GM12878 (cell line): ENCODE results near the gene PFKFB1. TPM values are rescaled to one million over a fixed set of nuclear protein-coding genes. Genes with fewer than 3 reads are reported as not detected.

Source experiments
- ATAC-seq: fragments of 200-7000 bp; cut with Tn5 transposase; 3 replicates; pipeline ENCODE4 v1.9.1; 2020; ENCODE audit warnings: mild to moderate bottlenecking, moderate library complexity
- BruUV-seq: library from RNA; stranded (reverse); fragments of 400-500 nt; replicated peaks from 2 replicates; lab custom pipeline; 2021; lab: Mats Ljungman, UMichigan
- CTCF ChIA-PET: fragments of 300-600 bp; sonication (Branson Sonifier 250); formaldehyde crosslinking; extraction: SDS; loops from one replicate; lab custom pipeline; 2021; ENCODE audit warnings: inconsistent platforms; lab: Yijun Ruan, JAX
- POLR2A ChIA-PET: fragments of 350-600 bp; formaldehyde crosslinking; extraction: SDS; loops from one replicate; lab custom pipeline; 2021; ENCODE audit warnings: inconsistent platforms; lab: Charles Lee
- RAD21 ChIA-PET: fragments of 300-600 bp; sonication (Branson Sonifier 250); formaldehyde crosslinking; loops from one replicate; lab custom pipeline; 2023; ENCODE audit warnings: antibody characterized with exemption; ENCODE audit not compliant: unreplicated experiment; lab: Charles Lee
- SMC1A ChIA-PET: fragments of 300-600 bp; sonication (Branson Sonifier 250); formaldehyde crosslinking; loops from one replicate; lab custom pipeline; 2023; ENCODE audit not compliant: unreplicated experiment, uncharacterized antibody; lab: Charles Lee
- DNase-seq: peaks from one replicate; pipeline ENCODE4 v3.0.0-alpha.2; 2011; ENCODE audit warnings: low read depth, low spot score
- FAIRE-seq: peaks from 3 replicates; lab custom pipeline; 2011; peaks lifted over from hg19 to GRCh38; lab: Jason Lieb, UNC
- H2AFZ ChIP-seq: 2 replicates; pipeline ENCODE4 v1.6.0; 2011; ENCODE audit warnings: low read depth, low read length, control low read depth; ENCODE audit not compliant: control insufficient read depth
- H3K27ac ChIP-seq: 2 replicates; pipeline ENCODE4 v1.5.1; 2011; ENCODE audit warnings: control low read depth; ENCODE audit not compliant: control insufficient read depth, insufficient read depth
- H3K27me3 ChIP-seq, 2 experiments: replicated peaks in 1 of 2; 2 replicates each; pipeline versions ENCODE4 v1.6.0 to v1.6.1; 2011; ENCODE audit warnings: low read length in 1 of 2; ENCODE audit not compliant: control insufficient read depth in 2 of 2, insufficient read depth in 2 of 2
- H3K36me3 ChIP-seq, 2 experiments: 2 replicates each; pipeline ENCODE4 v1.5.1; 2011; ENCODE audit warnings: low read length in 1 of 2; ENCODE audit not compliant: control insufficient read depth in 2 of 2, insufficient read depth in 2 of 2
- H3K4me1 ChIP-seq: 2 replicates; pipeline ENCODE4 v1.6.1; 2011; ENCODE audit warnings: mild to moderate bottlenecking, low read length, moderate library complexity, mixed read lengths; ENCODE audit not compliant: control insufficient read depth, insufficient read depth
- H3K4me2 ChIP-seq: 2 replicates; pipeline ENCODE4 v1.6.0; 2011; ENCODE audit warnings: control low read depth; ENCODE audit not compliant: control insufficient read depth, insufficient read depth
- H3K4me3 ChIP-seq: fragments of 200-600 bp; sonication (generic); 2 replicates; pipeline ENCODE4 v1.5.1; 2016
- H3K79me2 ChIP-seq: 2 replicates; pipeline ENCODE4 v1.6.0; 2011; ENCODE audit warnings: low read length; ENCODE audit not compliant: control insufficient read depth, insufficient read depth
- H3K9ac ChIP-seq: 2 replicates; pipeline ENCODE4 v1.8.0; 2011; ENCODE audit warnings: low read length, control low read depth, mixed read lengths; ENCODE audit not compliant: control insufficient read depth, insufficient read depth
- H3K9me3 ChIP-seq: replicated peaks from 3 replicates; pipeline ENCODE4 v1.5.1; 2011; ENCODE audit warnings: mild to moderate bottlenecking, low read length; ENCODE audit not compliant: control insufficient read depth, insufficient read depth
- H4K20me1 ChIP-seq: 2 replicates; pipeline ENCODE4 v1.6.0; 2011; ENCODE audit not compliant: control insufficient read depth, insufficient read depth
- BCLAF1 ChIP-seq: fragments of 450-650 bp; IDR thresholded peaks from 2 replicates; pipeline ENCODE4 v1.6.1; 2017; ENCODE audit warnings: antibody characterized with exemption, mild to moderate bottlenecking, moderate library complexity
- PAX8 ChIP-seq: fragments of 450-650 bp; IDR thresholded peaks from 2 replicates; pipeline ENCODE4 v1.6.1; 2017; ENCODE audit warnings: mild to moderate bottlenecking, moderate library complexity
- POLR2A ChIP-seq: IDR thresholded peaks from 2 replicates; pipeline ENCODE4 v1.6.1; 2011; ENCODE audit warnings: low read depth, mild to moderate bottlenecking, low read length
- POLR2AphosphoS5 ChIP-seq: IDR thresholded peaks from 2 replicates; pipeline ENCODE4 v1.6.1; 2011; ENCODE audit warnings: mild to moderate bottlenecking, low read length, inconsistent platforms
- WGBS: methylation state at CpG from one replicate; pipeline ENCODE4 v1.1.6; 2016; ENCODE audit warnings: low lambda C conversion rate; ENCODE audit not compliant: insufficient replicate concordance, insufficient coverage; ENCODE audit errors: missing lambda C conversion rate; 5-methylcytosine and 5-hydroxymethylcytosine counted together
- in situ Hi-C: fragments of 300-500 bp; cut with MboI; formaldehyde crosslinking; loops from 9 replicates; pipeline ENCODE4 v1.14.3; 2018; ENCODE audit warnings: mixed read lengths
- intact Hi-C: fragments of 100-400 bp; cut with micrococcal nuclease; formaldehyde crosslinking; loops from one replicate; pipeline ENCODE4 v1.14.2; 2022; ENCODE audit not compliant: unreplicated experiment
- polyA plus RNA-seq, 11 experiments: library from polyadenylated mRNA; depleted of rRNA in 4 of 11; unstranded in 6 of 11; stranded (reverse) in 5 of 11; fragments of >200 nt; fragmentation: Nextera tagmentation in 4 of 11; fragmentation: Illumina TruSeq in 1 of 11; extraction: Ambion mirVana in 4 of 11; extraction: Trizol in 1 of 11; gene quantifications; 1 replicate in 1 of 11; 2 replicates in 10 of 11; pipeline versions ENCODE4 v1.2.1 to v1.2.3, GENCODE V29; 2011 to 2016; ENCODE audit warnings: inconsistent platforms in 2 of 11, missing spikeins in 2 of 11, low read depth in 1 of 11
- small RNA-seq: library from RNA; depleted of rRNA; stranded (forward); fragments of <200 nt; gene quantifications from one replicate; pipeline ENCODE3, GENCODE V24; 2014
- total RNA-seq, 4 experiments: library from RNA; depleted of rRNA in 3 of 4; stranded (reverse); fragments of >200 nt in 3 of 4; fragmentation: Illumina TruSeq in 1 of 4; extraction: Trizol in 1 of 4; gene quantifications; 2 replicates each; pipeline versions ENCODE4 v1.2.1 to v1.2.3, GENCODE V29; 2013 to 2021

Gene PFKFB1
- total and polyA plus RNA-seq, 10 of the 15 experiments (the other 5 are each of a cell fraction or from before 2014, with no cell fraction given) = 0.13 to 0.59 (median 0.37) TPM

- H3K27ac ChIP-seq = no peak overlapping the region
- in situ Hi-C loops = no loop called here
- no peaks in the 10 kb centered on the region for H3K9me3 ChIP-seq
- RAD21 ChIA-PET = no interaction called here
- SMC1A ChIA-PET = no interaction called here
- POLR2A ChIA-PET = interaction anchor here (0.5 kb wide), 1 partner anchor 359 kb away, joined by 3 read pairs; no protein-coding TSS in a partner anchor
- no peaks in the 10 kb centered on the region for H3K4me1 ChIP-seq
- FAIRE-seq = no peak
- no peak for TF ChIP-seq POLR2AphosphoS5
- no peak for TF ChIP-seq POLR2A
- no peak for TF ChIP-seq BCLAF1
- TF ChIP-seq PAX8 = no peak
- TF ChIP-seq, all 136 proteins: peak for 0
- H3K4me2 ChIP-seq = no peak overlapping the region
- no TSS peak for BruUV-seq
- 18% methylated on average over 3 of the region's 3 CpGs for WGBS
- H4K20me1 ChIP-seq = no peaks in the 10 kb centered on the region
- no peak overlapping the region for H3K4me3 ChIP-seq
- no peaks in the 10 kb centered on the region for H3K27me3 ChIP-seq
- intact Hi-C loops = no loop called here
- CTCF ChIA-PET = no interaction called here
- no peaks in the 10 kb centered on the region for H3K36me3 ChIP-seq
- no peak overlapping the region for H2AFZ ChIP-seq
- H3K9ac ChIP-seq = no peak overlapping the region
- no peaks in the 10 kb centered on the region for H3K79me2 ChIP-seq
- ATAC-seq (no peak), DNase-seq (no peak)
Measured at GRCh38 chrX:54885740-54886139, 108.2 kb downstream of the PFKFB1 start.

Small RNA genes within 50 kb of the gene (small RNA-seq; reads per million reads assigned to genes)
- not detected for gene RF00614

Other genes with a start within 250 kb of the PFKFB1 start
Only the 7 nearest of the 8 such genes appear.
- not detected in 2 replicates for gene ITIH6, start 195.9 kb downstream of the PFKFB1 start, total RNA-seq (2014; rRNA removed)
- not detected in 2 replicates for gene ITIH6, start 195.9 kb downstream of the PFKFB1 start, total RNA-seq (2014; rRNA removed; fragmentation: Illumina TruSeq; extraction: Trizol)
- gene ITIH6, start 195.9 kb downstream of the PFKFB1 start, total RNA-seq (2021) = not detected in 2 replicates
- gene ITIH6, start 195.9 kb downstream of the PFKFB1 start, polyA plus RNA-seq (2011; rRNA removed) = not detected in 2 replicates
- not detected in 2 replicates for gene ITIH6, start 195.9 kb downstream of the PFKFB1 start, polyA plus RNA-seq (2014; fragmentation: Illumina TruSeq; extraction: Trizol)
- not detected for gene ITIH6, start 195.9 kb downstream of the PFKFB1 start, polyA plus RNA-seq (2014; fragmentation: Nextera tagmentation; extraction: Ambion mirVana)
- not detected in 2 replicates for gene ITIH6, start 195.9 kb downstream of the PFKFB1 start, polyA plus RNA-seq (2014; rRNA removed)
- not detected for gene ITIH6, start 195.9 kb downstream of the PFKFB1 start, polyA plus RNA-seq (2016; fragmentation: Nextera tagmentation; extraction: Ambion mirVana)
- 25.6 and 28.7 TPM in 2 replicates for gene MAGED2, start 186.4 kb downstream of the PFKFB1 start, total RNA-seq (2014; rRNA removed)
- 29.3 and 29.8 TPM in 2 replicates for gene MAGED2, start 186.4 kb downstream of the PFKFB1 start, total RNA-seq (2014; rRNA removed; fragmentation: Illumina TruSeq; extraction: Trizol)
- gene MAGED2, start 186.4 kb downstream of the PFKFB1 start, total RNA-seq (2021) = 36.4 and 36.8 TPM in 2 replicates
- 42.6 and 47.3 TPM in 2 replicates for gene MAGED2, start 186.4 kb downstream of the PFKFB1 start, polyA plus RNA-seq (2011; rRNA removed)
- gene MAGED2, start 186.4 kb downstream of the PFKFB1 start, polyA plus RNA-seq (2014; fragmentation: Illumina TruSeq; extraction: Trizol) = 32.4 and 40.4 TPM in 2 replicates
- 10 to 100 TPM; 26.0 to 29.9 TPM for gene MAGED2, start 186.4 kb downstream of the PFKFB1 start, polyA plus RNA-seq (2014; fragmentation: Nextera tagmentation; extraction: Ambion mirVana)
- 36.1 and 43.0 TPM in 2 replicates for gene MAGED2, start 186.4 kb downstream of the PFKFB1 start, polyA plus RNA-seq (2014; rRNA removed)
- gene MAGED2, start 186.4 kb downstream of the PFKFB1 start, polyA plus RNA-seq (2016; fragmentation: Nextera tagmentation; extraction: Ambion mirVana) = 10 to 100 TPM; 45.1 to 47.8 TPM
- not detected in 2 replicates for gene TRO, start 73.4 kb downstream of the PFKFB1 start, total RNA-seq (2014; rRNA removed)
- not detected in 2 replicates for gene TRO, start 73.4 kb downstream of the PFKFB1 start, total RNA-seq (2014; rRNA removed; fragmentation: Illumina TruSeq; extraction: Trizol)
- gene TRO, start 73.4 kb downstream of the PFKFB1 start, total RNA-seq (2021) = 0.16 TPM in 1 of 2 replicates, not detected in the other
- 0.33 and 1.0 TPM in 2 replicates for gene TRO, start 73.4 kb downstream of the PFKFB1 start, polyA plus RNA-seq (2011; rRNA removed)
- gene TRO, start 73.4 kb downstream of the PFKFB1 start, polyA plus RNA-seq (2014; fragmentation: Illumina TruSeq; extraction: Trizol) = not detected in 2 replicates
- gene TRO, start 73.4 kb downstream of the PFKFB1 start, polyA plus RNA-seq (2014; fragmentation: Nextera tagmentation; extraction: Ambion mirVana) = under 1 TPM in 1 of 2 experiments, not detected in 1; 0.02 TPM
- not detected in 2 replicates for gene TRO, start 73.4 kb downstream of the PFKFB1 start, polyA plus RNA-seq (2014; rRNA removed)
- under 1 TPM in 1 of 2 experiments, not detected in 1; 0.35 TPM for gene TRO, start 73.4 kb downstream of the PFKFB1 start, polyA plus RNA-seq (2016; fragmentation: Nextera tagmentation; extraction: Ambion mirVana)
- 14.3 and 14.9 TPM in 2 replicates for gene APEX2, start 6.2 kb upstream of the PFKFB1 start, total RNA-seq (2014; rRNA removed)
- gene APEX2, start 6.2 kb upstream of the PFKFB1 start, total RNA-seq (2014; rRNA removed; fragmentation: Illumina TruSeq; extraction: Trizol) = 15.4 and 17.3 TPM in 2 replicates
- gene APEX2, start 6.2 kb upstream of the PFKFB1 start, total RNA-seq (2021) = 35.4 and 38.9 TPM in 2 replicates
- 21.1 and 41.7 TPM in 2 replicates for gene APEX2, start 6.2 kb upstream of the PFKFB1 start, polyA plus RNA-seq (2011; rRNA removed)
- 24.5 and 35.7 TPM in 2 replicates for gene APEX2, start 6.2 kb upstream of the PFKFB1 start, polyA plus RNA-seq (2014; fragmentation: Illumina TruSeq; extraction: Trizol)
- gene APEX2, start 6.2 kb upstream of the PFKFB1 start, polyA plus RNA-seq (2014; fragmentation: Nextera tagmentation; extraction: Ambion mirVana) = 10 to 100 TPM; 18.9 to 20.4 TPM
- gene APEX2, start 6.2 kb upstream of the PFKFB1 start, polyA plus RNA-seq (2014; rRNA removed) = 43.5 and 44.2 TPM in 2 replicates
- gene APEX2, start 6.2 kb upstream of the PFKFB1 start, polyA plus RNA-seq (2016; fragmentation: Nextera tagmentation; extraction: Ambion mirVana) = 10 to 100 TPM; 51.4 to 51.7 TPM
- not detected in 2 replicates for gene ALAS2, start 36.8 kb upstream of the PFKFB1 start, total RNA-seq (2014; rRNA removed)
- not detected in 2 replicates for gene ALAS2, start 36.8 kb upstream of the PFKFB1 start, total RNA-seq (2014; rRNA removed; fragmentation: Illumina TruSeq; extraction: Trizol)
- not detected in 2 replicates for gene ALAS2, start 36.8 kb upstream of the PFKFB1 start, total RNA-seq (2021)
- gene ALAS2, start 36.8 kb upstream of the PFKFB1 start, polyA plus RNA-seq (2011; rRNA removed) = not detected in 2 replicates
- gene ALAS2, start 36.8 kb upstream of the PFKFB1 start, polyA plus RNA-seq (2014; fragmentation: Illumina TruSeq; extraction: Trizol) = not detected in 2 replicates
- not detected for gene ALAS2, start 36.8 kb upstream of the PFKFB1 start, polyA plus RNA-seq (2014; fragmentation: Nextera tagmentation; extraction: Ambion mirVana)
- not detected in 2 replicates for gene ALAS2, start 36.8 kb upstream of the PFKFB1 start, polyA plus RNA-seq (2014; rRNA removed)
- gene ALAS2, start 36.8 kb upstream of the PFKFB1 start, polyA plus RNA-seq (2016; fragmentation: Nextera tagmentation; extraction: Ambion mirVana) = not detected
- not detected in 2 replicates for gene PAGE2B, start 80.8 kb upstream of the PFKFB1 start, total RNA-seq (2014; rRNA removed)
- gene PAGE2B, start 80.8 kb upstream of the PFKFB1 start, total RNA-seq (2014; rRNA removed; fragmentation: Illumina TruSeq; extraction: Trizol) = not detected in 2 replicates
- gene PAGE2B, start 80.8 kb upstream of the PFKFB1 start, total RNA-seq (2021) = not detected in 2 replicates
- 0.65 and 0.94 TPM in 2 replicates for gene PAGE2B, start 80.8 kb upstream of the PFKFB1 start, polyA plus RNA-seq (2011; rRNA removed)
- gene PAGE2B, start 80.8 kb upstream of the PFKFB1 start, polyA plus RNA-seq (2014; fragmentation: Illumina TruSeq; extraction: Trizol) = not detected in 2 replicates
- under 1 TPM in 1 of 2 experiments, not detected in 1; 0.22 TPM for gene PAGE2B, start 80.8 kb upstream of the PFKFB1 start, polyA plus RNA-seq (2014; fragmentation: Nextera tagmentation; extraction: Ambion mirVana)
- gene PAGE2B, start 80.8 kb upstream of the PFKFB1 start, polyA plus RNA-seq (2014; rRNA removed) = 0.32 TPM in 1 of 2 replicates, not detected in the other
- not detected for gene PAGE2B, start 80.8 kb upstream of the PFKFB1 start, polyA plus RNA-seq (2016; fragmentation: Nextera tagmentation; extraction: Ambion mirVana)
- gene PAGE2, start 94.8 kb upstream of the PFKFB1 start, total RNA-seq (2014; rRNA removed) = not detected in 2 replicates
- not detected in 2 replicates for gene PAGE2, start 94.8 kb upstream of the PFKFB1 start, total RNA-seq (2014; rRNA removed; fragmentation: Illumina TruSeq; extraction: Trizol)
- gene PAGE2, start 94.8 kb upstream of the PFKFB1 start, total RNA-seq (2021) = not detected in 2 replicates
- 0.81 and 0.85 TPM in 2 replicates for gene PAGE2, start 94.8 kb upstream of the PFKFB1 start, polyA plus RNA-seq (2011; rRNA removed)
- gene PAGE2, start 94.8 kb upstream of the PFKFB1 start, polyA plus RNA-seq (2014; fragmentation: Illumina TruSeq; extraction: Trizol) = not detected in 2 replicates
- not detected for gene PAGE2, start 94.8 kb upstream of the PFKFB1 start, polyA plus RNA-seq (2014; fragmentation: Nextera tagmentation; extraction: Ambion mirVana)
- not detected in 2 replicates for gene PAGE2, start 94.8 kb upstream of the PFKFB1 start, polyA plus RNA-seq (2014; rRNA removed)
- gene PAGE2, start 94.8 kb upstream of the PFKFB1 start, polyA plus RNA-seq (2016; fragmentation: Nextera tagmentation; extraction: Ambion mirVana) = not detected